Right lobe of liver (tissue), 4 donors: ENCODE measurements around the gene LAD1.

Experiments
- POLR2A ChIP-seq: fragments of 450-650 bp; IDR thresholded peaks from one replicate; pipeline ENCODE4 v1.6.1; 2017; ENCODE audit warnings: antibody characterized with exemption, mild to moderate bottlenecking
- TF ChIP-seq, protein P1 (sequence below), 4 donors: fragments of 200-600 bp in 3 of 4; fragments of 450-650 bp in 1 of 4; IDR thresholded peaks; one replicate each; pipeline versions ENCODE4 v1.5.1 to v1.8.0; 2016 to 2022; ENCODE audit warnings: antibody characterized with exemption in 4 of 4, mild to moderate bottlenecking in 2 of 4
- donor health status: DM: no; HTN: no; CAD: no.
- donor health status: DM: no; HTN: no; CAD: no.
- donor health status: DM: no; HTN: yes; CAD: no.

DNA sequence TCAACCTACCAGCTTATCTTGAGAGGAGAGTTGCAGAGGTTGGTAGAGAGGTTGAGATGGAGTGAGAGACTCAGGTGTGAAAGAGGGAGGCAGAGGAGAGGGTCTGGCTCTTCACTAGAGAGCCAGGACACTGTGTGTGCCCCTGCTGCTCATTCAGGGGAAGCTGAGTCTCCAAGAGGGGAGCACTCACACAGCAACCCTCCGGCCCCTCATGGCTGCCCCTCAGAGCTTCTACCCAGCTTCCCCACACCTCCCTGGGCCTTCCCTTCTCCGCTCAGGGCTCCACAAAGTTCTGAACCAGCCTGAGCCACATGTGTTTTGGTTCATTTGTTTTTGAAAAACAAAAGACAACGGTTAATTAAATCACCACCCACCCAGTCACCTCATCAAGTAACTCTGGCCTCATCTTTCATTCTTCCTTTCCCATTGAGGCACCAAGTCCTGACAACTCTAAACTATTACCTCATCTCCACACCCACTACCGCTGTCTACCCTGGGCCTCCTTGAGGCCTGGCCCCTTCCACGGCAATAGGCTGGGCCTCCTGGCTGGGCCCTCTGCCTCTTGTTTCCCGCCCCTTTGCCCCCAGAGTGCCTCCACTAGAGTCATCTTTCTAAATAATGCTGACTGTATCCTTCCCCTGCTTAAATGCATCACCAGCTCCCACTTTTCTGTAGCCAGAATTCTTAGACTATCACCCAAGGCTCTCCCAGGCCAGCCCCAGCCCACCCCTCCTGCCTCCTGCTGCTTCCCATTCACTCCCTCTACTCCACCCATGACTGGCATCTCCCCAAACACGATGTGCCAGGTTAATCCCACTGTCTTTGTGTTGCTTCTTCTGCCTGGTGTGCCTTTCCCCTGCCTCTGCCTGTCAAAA is 54.7 kb downstream of the LAD1 start:
- TF ChIP-seq, protein P1, sequence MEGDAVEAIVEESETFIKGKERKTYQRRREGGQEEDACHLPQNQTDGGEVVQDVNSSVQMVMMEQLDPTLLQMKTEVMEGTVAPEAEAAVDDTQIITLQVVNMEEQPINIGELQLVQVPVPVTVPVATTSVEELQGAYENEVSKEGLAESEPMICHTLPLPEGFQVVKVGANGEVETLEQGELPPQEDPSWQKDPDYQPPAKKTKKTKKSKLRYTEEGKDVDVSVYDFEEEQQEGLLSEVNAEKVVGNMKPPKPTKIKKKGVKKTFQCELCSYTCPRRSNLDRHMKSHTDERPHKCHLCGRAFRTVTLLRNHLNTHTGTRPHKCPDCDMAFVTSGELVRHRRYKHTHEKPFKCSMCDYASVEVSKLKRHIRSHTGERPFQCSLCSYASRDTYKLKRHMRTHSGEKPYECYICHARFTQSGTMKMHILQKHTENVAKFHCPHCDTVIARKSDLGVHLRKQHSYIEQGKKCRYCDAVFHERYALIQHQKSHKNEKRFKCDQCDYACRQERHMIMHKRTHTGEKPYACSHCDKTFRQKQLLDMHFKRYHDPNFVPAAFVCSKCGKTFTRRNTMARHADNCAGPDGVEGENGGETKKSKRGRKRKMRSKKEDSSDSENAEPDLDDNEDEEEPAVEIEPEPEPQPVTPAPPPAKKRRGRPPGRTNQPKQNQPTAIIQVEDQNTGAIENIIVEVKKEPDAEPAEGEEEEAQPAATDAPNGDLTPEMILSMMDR (IDR thresholded peaks at IDR 0.05): no peak
- no peak for TF ChIP-seq POLR2A
